ENCODE data around the gene RGL4. TPM values are rescaled to one million over a fixed set of nuclear protein-coding genes. Genes with fewer than 3 reads are reported as not detected.

Gene RGL4
- total and polyA plus RNA-seq, 2 donors (not counting 1 experiment from before 2014, with no cell fraction given): 0.81 to 2.7 TPM

- Histone ChIP-seq H2AFZ (ENCODE audit: insufficient read depth, low read depth, low read length, poor library complexity, severe bottlenecking) (no peak overlapping the region), H3K27me3 (replicated peaks in 1 of 4; ENCODE audit: control extremely low read depth in 1 of 4, control insufficient read depth in 3 of 4, insufficient read depth in 4 of 4, low read length in 3 of 4) (no peaks in the 10 kb centered on the region), H3K4me3 (ENCODE audit: control extremely low read depth in 1 of 5, extremely low read depth in 1 of 5, insufficient read depth in 1 of 5, low read depth in 2 of 5, low read length in 4 of 5) (no peak overlapping the region), H3K9ac (ENCODE audit: low read length) (no peak overlapping the region), H3K4me2 (replicated peaks; ENCODE audit: low read depth, low read length, poor library complexity, severe bottlenecking) (no peak overlapping the region), H3K9me3 (ENCODE audit: control extremely low read depth in 1 of 3, control insufficient read depth in 2 of 3, insufficient read depth in 1 of 3, low read length in 2 of 3) (no peaks in the 10 kb centered on the region), H3K27ac (ENCODE audit: low read length in 2 of 2) (no peak overlapping the region), H4K20me1 (ENCODE audit: control insufficient read depth, insufficient read depth, low read length, poor library complexity, severe bottlenecking) (no peaks in the 10 kb centered on the region), H3K36me3 (replicated peaks in 1 of 2; ENCODE audit: control extremely low read depth in 1 of 2, control insufficient read depth in 1 of 2, extremely low read depth in 1 of 2, insufficient read depth in 2 of 2, low read length in 1 of 2) (peaks cover 0 to 9% of the 10 kb centered on the region in 2 experiments), H3K79me2 (ENCODE audit: control insufficient read depth, insufficient read depth, low read length) (peaks cover 34% of the 10 kb centered on the region), H3K4me1 (ENCODE audit: control insufficient read depth in 2 of 2, insufficient read depth in 2 of 2, low read length in 2 of 2) (peaks cover 13 to 19% of the 10 kb centered on the region in 2 donors)
- Mint-ChIP-seq H3K27ac (no peak overlapping the region), H3K4me3 (peak overlapping the region; percentile 50), H3K27me3 (no peaks in the 10 kb centered on the region), H3K9me3 (ENCODE audit: insufficient read depth) (no peaks in the 10 kb centered on the region), H3K4me1 (peaks cover 20% of the 10 kb centered on the region)
- CTCF ChIA-PET: interaction anchor here (3.3 kb wide), 1 partner anchor 132 kb away, joined by 13 read pairs; no protein-coding TSS in a partner anchor
- POLR2A ChIA-PET: interaction anchor here (2.4 kb wide), 1 partner anchor 34 kb away, joined by 17 read pairs; the partner anchor contains the start of gene ZNF70
- DNase-seq (no peak), ATAC-seq (ENCODE audit: low read depth) (no peak)
- WGBS (ENCODE audit: insufficient coverage): 88% methylated on average over 8 of the region's 17 CpGs
- no peak for TF ChIP-seq EZH2 (IDR thresholded peaks at IDR 0.05; ENCODE audit: borderline replicate concordance, insufficient read depth, low read depth, low read length, poor library complexity, severe bottlenecking)
- TF ChIP-seq, protein P1, sequence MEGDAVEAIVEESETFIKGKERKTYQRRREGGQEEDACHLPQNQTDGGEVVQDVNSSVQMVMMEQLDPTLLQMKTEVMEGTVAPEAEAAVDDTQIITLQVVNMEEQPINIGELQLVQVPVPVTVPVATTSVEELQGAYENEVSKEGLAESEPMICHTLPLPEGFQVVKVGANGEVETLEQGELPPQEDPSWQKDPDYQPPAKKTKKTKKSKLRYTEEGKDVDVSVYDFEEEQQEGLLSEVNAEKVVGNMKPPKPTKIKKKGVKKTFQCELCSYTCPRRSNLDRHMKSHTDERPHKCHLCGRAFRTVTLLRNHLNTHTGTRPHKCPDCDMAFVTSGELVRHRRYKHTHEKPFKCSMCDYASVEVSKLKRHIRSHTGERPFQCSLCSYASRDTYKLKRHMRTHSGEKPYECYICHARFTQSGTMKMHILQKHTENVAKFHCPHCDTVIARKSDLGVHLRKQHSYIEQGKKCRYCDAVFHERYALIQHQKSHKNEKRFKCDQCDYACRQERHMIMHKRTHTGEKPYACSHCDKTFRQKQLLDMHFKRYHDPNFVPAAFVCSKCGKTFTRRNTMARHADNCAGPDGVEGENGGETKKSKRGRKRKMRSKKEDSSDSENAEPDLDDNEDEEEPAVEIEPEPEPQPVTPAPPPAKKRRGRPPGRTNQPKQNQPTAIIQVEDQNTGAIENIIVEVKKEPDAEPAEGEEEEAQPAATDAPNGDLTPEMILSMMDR (IDR thresholded peaks at IDR 0.05): no peak
- intact Hi-C loops (cut with micrococcal nuclease): loop anchor here (5.0 kb wide), 1 partner anchor 139 kb away; the partner anchor contains the start of gene SLC2A11
These were observed 27.8 kb downstream of the RGL4 start for GRCh38 chr22:23718371-23719165.

GRCh38 chr22:23720855-23721254 lies 30.0 kb downstream of the RGL4 start:
- Histone ChIP-seq H3K36me3 (replicated peaks in 1 of 2; ENCODE audit: control extremely low read depth in 1 of 2, control insufficient read depth in 1 of 2, extremely low read depth in 1 of 2, insufficient read depth in 2 of 2, low read length in 1 of 2) (no peaks in the 10 kb centered on the region), H3K4me1 (ENCODE audit: control insufficient read depth in 2 of 2, insufficient read depth in 2 of 2, low read length in 2 of 2) (peaks cover 10 to 14% of the 10 kb centered on the region in 2 donors), H2AFZ (ENCODE audit: insufficient read depth, low read depth, low read length, poor library complexity, severe bottlenecking) (no peak overlapping the region), H4K20me1 (ENCODE audit: control insufficient read depth, insufficient read depth, low read length, poor library complexity, severe bottlenecking) (no peaks in the 10 kb centered on the region), H3K9ac (ENCODE audit: low read length) (no peak overlapping the region), H3K9me3 (ENCODE audit: control extremely low read depth in 1 of 3, control insufficient read depth in 2 of 3, insufficient read depth in 1 of 3, low read length in 2 of 3) (no peaks in the 10 kb centered on the region), H3K27me3 (replicated peaks in 1 of 4; ENCODE audit: control extremely low read depth in 1 of 4, control insufficient read depth in 3 of 4, insufficient read depth in 4 of 4, low read length in 3 of 4) (no peaks in the 10 kb centered on the region), H3K4me2 (replicated peaks; ENCODE audit: low read depth, low read length, poor library complexity, severe bottlenecking) (no peak overlapping the region), H3K27ac (ENCODE audit: low read length in 2 of 2) (no peak overlapping the region), H3K79me2 (ENCODE audit: control insufficient read depth, insufficient read depth, low read length) (peaks cover 18% of the 10 kb centered on the region), H3K4me3 (ENCODE audit: control extremely low read depth in 1 of 5, extremely low read depth in 1 of 5, insufficient read depth in 1 of 5, low read depth in 2 of 5, low read length in 4 of 5) (no peak overlapping the region)
- intact Hi-C loops (cut with micrococcal nuclease): no loop called here
- Mint-ChIP-seq H3K9me3 (ENCODE audit: insufficient read depth) (no peaks in the 10 kb centered on the region), H3K27me3 (peaks cover 3% of the 10 kb centered on the region), H3K4me3 (no peak overlapping the region), H3K27ac (no peak overlapping the region), H3K4me1 (peaks cover 10% of the 10 kb centered on the region)
- DNase-seq (no peak), ATAC-seq (ENCODE audit: low read depth) (no peak)
- TF ChIP-seq EZH2 (IDR thresholded peaks at IDR 0.05; ENCODE audit: borderline replicate concordance, insufficient read depth, low read depth, low read length, poor library complexity, severe bottlenecking): no peak
- TF ChIP-seq, protein P1 (IDR thresholded peaks at IDR 0.05): no peak
- no CpG with 5 or more reads among the region's 6 CpGs for WGBS (ENCODE audit: insufficient coverage)
- ChIA-PET POLR2A (no interaction called here), CTCF (interaction anchor here (0.6 to 1.0 kb wide), 2 partner anchors 27 to 137 kb away, joined by 3 read pairs; partner anchors contain the start of gene SLC2A11)

All from B cell (primary cell).